ENCODE results near the gene KRTAP5-4.
"Not testable (repeated sequence)": the region's sequence is repeated elsewhere in the genome, so short reads cannot be mapped to it uniquely, and the experiment has no call there.

Gene KRTAP5-4

GRCh38 chr11:1622086-1622485 is at the start of gene KRTAP5-4:
Gene KRTAP5-4, minus strand, starts transcription at chr11:1622138. Its CDS starts 45 bp downstream, at chr11:1622093.
- DNase-seq (ENCODE audit: low read depth) = no peak

GRCh38 chr11:1671658-1672057 is 49.7 kb upstream of the KRTAP5-4 start:
- DNase-seq (ENCODE audit: low read depth) = no peak

GRCh38 chr11:1670905-1671371 is 49.0 kb upstream of the KRTAP5-4 start:
- no peak for DNase-seq (ENCODE audit: low read depth)

- not testable (repeated sequence) for DNase-seq (ENCODE audit: low read depth)
Measured at GRCh38 chr11:1670457-1670856, 48.5 kb upstream of the KRTAP5-4 start.

- DNase-seq (ENCODE audit: low read depth) = no peak
Measured at GRCh38 chr11:1669546-1670218, 47.7 kb upstream of the KRTAP5-4 start.

GRCh38 chr11:1668911-1669473 is 47.1 kb upstream of the KRTAP5-4 start:
- DNase-seq (ENCODE audit: low read depth) = no peak

GRCh38 chr11:1667906-1668305 is 46.0 kb upstream of the KRTAP5-4 start:
- no peak for DNase-seq (ENCODE audit: low read depth)

- DNase-seq (ENCODE audit: low read depth) = no peak
Measured at GRCh38 chr11:1667121-1667850, 45.3 kb upstream of the KRTAP5-4 start.

- DNase-seq (ENCODE audit: low read depth) = no peak
Measured at GRCh38 chr11:1665313-1665712, 43.4 kb upstream of the KRTAP5-4 start.

GRCh38 chr11:1662699-1663283 is 40.9 kb upstream of the KRTAP5-4 start:
- not testable (repeated sequence) for DNase-seq (ENCODE audit: low read depth)

- DNase-seq (ENCODE audit: low read depth) = not testable (repeated sequence)
Measured at GRCh38 chr11:1661454-1662269, 39.7 kb upstream of the KRTAP5-4 start.

GRCh38 chr11:1660111-1660867 is 38.4 kb upstream of the KRTAP5-4 start:
- no peak for DNase-seq (ENCODE audit: low read depth)

- no peak for DNase-seq (ENCODE audit: low read depth)
Measured at GRCh38 chr11:1659506-1659905, 37.6 kb upstream of the KRTAP5-4 start.

GRCh38 chr11:1656670-1657069 is 34.7 kb upstream of the KRTAP5-4 start:
- no peak for DNase-seq (ENCODE audit: low read depth)

GRCh38 chr11:1656061-1656441 is 34.1 kb upstream of the KRTAP5-4 start:
- DNase-seq (ENCODE audit: low read depth) = no peak

GRCh38 chr11:1655168-1656060 is 33.5 kb upstream of the KRTAP5-4 start:
- no peak for DNase-seq (ENCODE audit: low read depth)

- DNase-seq (ENCODE audit: low read depth) = peak; percentile 62
Measured at GRCh38 chr11:1654388-1655167, 32.6 kb upstream of the KRTAP5-4 start.

GRCh38 chr11:1653541-1654387 is 31.8 kb upstream of the KRTAP5-4 start:
- no peak for DNase-seq (ENCODE audit: low read depth)
